Type B pancreatic cell (in vitro differentiated cells): ENCODE results near the gene ARHGAP4. TPM values are rescaled to one million over a fixed set of nuclear protein-coding genes. Genes with fewer than 3 reads are reported as not detected.

Experiments used
- DNase-seq: peaks from one replicate; pipeline ENCODE4 v3.0.0; 2021; ENCODE audit warnings: mixed read lengths; ENCODE audit not compliant: unreplicated experiment; ENCODE audit errors: extremely low spot score
- H3K27ac Mint-ChIP-seq: 2 replicates; pipeline ENCODE4 v1.8.0; 2021; ENCODE audit warnings: mild to moderate bottlenecking, mixed read lengths
- H3K27me3 Mint-ChIP-seq: 2 replicates; pipeline ENCODE4 v1.8.0; 2021; ENCODE audit warnings: mixed read lengths
- H3K36me3 Mint-ChIP-seq: 2 replicates; pipeline ENCODE4 v1.8.0; 2021; ENCODE audit warnings: mixed read lengths
- H3K4me1 Mint-ChIP-seq: one replicate; pipeline ENCODE4 v1.8.0; 2021; ENCODE audit warnings: mixed read lengths; ENCODE audit not compliant: unreplicated experiment
- H3K4me3 Mint-ChIP-seq: 2 replicates; pipeline ENCODE4 v1.8.0; 2021; ENCODE audit warnings: mild to moderate bottlenecking, mixed read lengths
- H3K9me3 Mint-ChIP-seq: 2 replicates; pipeline ENCODE4 v1.8.0; 2021; ENCODE audit warnings: mixed read lengths
- total RNA-seq: library from RNA; stranded (reverse); gene quantifications from 2 replicates; pipeline ENCODE4 v1.2.1, GENCODE V29; 2021; ENCODE audit warnings: low replicate concordance
- TF ChIP-seq, protein P1 (sequence below): fragments of 200-600 bp; sonication (generic); conservative IDR thresholded peaks from 2 replicates; pipeline ENCODE4 v1.5.0; 2021; ENCODE audit warnings: antibody characterized with exemption, mild to moderate bottlenecking

The ARHGAP4 gene
- total RNA-seq, 1 donor from 2014 or later = 8.8 TPM

DNA sequence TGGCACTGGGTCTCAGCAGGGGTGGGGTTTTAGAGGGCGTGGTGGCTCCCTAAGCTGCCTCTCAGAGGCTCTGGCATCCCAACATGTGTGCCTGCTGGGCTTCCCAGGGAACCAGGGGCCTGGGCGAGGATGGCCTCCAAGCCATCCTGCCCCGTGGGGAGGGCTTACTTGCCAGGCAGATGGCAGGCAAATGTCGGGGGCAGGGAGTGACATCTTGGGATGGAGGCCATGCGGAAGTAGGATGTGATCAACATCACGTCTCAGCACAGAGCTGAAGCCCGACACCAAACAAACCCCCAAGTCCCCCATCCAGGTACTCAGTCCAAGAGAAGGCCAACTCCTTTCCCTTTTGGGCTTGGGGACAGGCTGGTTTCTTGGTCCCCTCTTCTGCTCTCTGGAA lies 44.8 kb downstream of the ARHGAP4 start:
- peaks cover 5% of the 10 kb centered on the region for H3K4me1 Mint-ChIP-seq
- no peak overlapping the region for H3K4me3 Mint-ChIP-seq
- H3K27me3 Mint-ChIP-seq = peaks cover 31% of the 10 kb centered on the region
- TF ChIP-seq, protein P1, sequence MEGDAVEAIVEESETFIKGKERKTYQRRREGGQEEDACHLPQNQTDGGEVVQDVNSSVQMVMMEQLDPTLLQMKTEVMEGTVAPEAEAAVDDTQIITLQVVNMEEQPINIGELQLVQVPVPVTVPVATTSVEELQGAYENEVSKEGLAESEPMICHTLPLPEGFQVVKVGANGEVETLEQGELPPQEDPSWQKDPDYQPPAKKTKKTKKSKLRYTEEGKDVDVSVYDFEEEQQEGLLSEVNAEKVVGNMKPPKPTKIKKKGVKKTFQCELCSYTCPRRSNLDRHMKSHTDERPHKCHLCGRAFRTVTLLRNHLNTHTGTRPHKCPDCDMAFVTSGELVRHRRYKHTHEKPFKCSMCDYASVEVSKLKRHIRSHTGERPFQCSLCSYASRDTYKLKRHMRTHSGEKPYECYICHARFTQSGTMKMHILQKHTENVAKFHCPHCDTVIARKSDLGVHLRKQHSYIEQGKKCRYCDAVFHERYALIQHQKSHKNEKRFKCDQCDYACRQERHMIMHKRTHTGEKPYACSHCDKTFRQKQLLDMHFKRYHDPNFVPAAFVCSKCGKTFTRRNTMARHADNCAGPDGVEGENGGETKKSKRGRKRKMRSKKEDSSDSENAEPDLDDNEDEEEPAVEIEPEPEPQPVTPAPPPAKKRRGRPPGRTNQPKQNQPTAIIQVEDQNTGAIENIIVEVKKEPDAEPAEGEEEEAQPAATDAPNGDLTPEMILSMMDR = no peak
- H3K9me3 Mint-ChIP-seq = no peaks in the 10 kb centered on the region
- no peak for DNase-seq
- H3K36me3 Mint-ChIP-seq = no peaks in the 10 kb centered on the region
- no peak overlapping the region for H3K27ac Mint-ChIP-seq

DNA sequence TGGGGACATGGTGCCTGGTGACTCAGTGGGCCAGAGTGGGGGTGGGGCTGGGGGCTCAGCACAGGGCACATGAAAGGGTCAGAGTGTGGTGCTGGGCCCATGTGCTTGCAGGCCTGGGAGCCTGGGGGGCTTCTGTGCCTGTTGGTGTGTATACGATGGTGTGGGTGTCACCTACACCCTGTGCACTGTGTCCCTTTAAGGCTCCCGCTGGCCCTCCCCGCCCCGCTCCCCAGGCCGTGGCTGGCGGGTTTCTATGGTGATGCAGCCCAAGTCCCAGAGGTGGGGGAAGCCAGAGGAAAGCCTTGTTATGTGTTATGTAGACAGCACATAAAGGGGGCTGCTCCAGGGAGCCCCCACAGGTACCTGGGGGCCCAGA lies 45.6 kb downstream of the ARHGAP4 start:
- TF ChIP-seq, protein P1 = no peak
- no peaks in the 10 kb centered on the region for H3K9me3 Mint-ChIP-seq
- no peak overlapping the region for H3K27ac Mint-ChIP-seq
- H3K36me3 Mint-ChIP-seq = no peaks in the 10 kb centered on the region
- H3K4me3 Mint-ChIP-seq = no peak overlapping the region
- H3K4me1 Mint-ChIP-seq = peaks cover 5% of the 10 kb centered on the region
- DNase-seq = no peak
- peaks cover 34% of the 10 kb centered on the region for H3K27me3 Mint-ChIP-seq

DNA sequence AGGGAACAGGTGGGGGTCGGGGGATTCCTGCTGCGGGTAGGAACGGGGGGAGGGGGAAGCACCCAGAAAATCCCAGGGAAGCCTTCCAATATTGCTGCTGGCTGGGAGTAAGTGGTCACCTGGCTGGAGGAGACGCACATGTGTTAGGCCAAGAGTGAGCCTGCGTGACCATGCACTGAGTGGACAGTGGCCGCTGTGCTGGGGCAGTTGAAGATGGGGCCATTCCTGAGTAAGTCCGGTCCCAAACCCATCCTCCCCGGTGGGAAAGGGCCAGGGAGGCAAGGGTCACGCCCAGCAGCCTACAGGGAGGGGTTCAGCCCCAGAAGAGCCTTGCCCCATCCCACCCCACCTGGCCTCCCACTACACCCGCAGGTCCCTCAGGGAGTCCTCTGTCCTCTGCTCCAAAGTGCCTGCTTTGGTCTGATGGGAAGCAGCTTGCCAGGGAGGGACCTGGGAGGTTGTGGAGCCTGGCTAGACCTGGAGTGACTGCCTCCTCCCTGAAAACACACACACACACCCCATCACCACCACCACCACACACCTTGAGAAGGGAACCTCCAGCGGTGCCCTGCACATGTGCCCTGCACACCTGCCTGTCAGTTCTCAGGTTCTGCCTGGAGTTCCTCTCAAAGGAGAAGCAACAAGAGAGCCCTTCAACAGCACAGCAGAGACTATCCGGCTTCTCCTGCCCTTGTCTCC lies 46.2 kb downstream of the ARHGAP4 start:
- H3K4me3 Mint-ChIP-seq = no peak overlapping the region
- DNase-seq = no peak
- H3K36me3 Mint-ChIP-seq = no peaks in the 10 kb centered on the region
- TF ChIP-seq, protein P1 = no peak
- no peaks in the 10 kb centered on the region for H3K9me3 Mint-ChIP-seq
- peaks cover 32% of the 10 kb centered on the region for H3K27me3 Mint-ChIP-seq
- no peak overlapping the region for H3K27ac Mint-ChIP-seq
- H3K4me1 Mint-ChIP-seq = peaks cover 5% of the 10 kb centered on the region

DNA sequence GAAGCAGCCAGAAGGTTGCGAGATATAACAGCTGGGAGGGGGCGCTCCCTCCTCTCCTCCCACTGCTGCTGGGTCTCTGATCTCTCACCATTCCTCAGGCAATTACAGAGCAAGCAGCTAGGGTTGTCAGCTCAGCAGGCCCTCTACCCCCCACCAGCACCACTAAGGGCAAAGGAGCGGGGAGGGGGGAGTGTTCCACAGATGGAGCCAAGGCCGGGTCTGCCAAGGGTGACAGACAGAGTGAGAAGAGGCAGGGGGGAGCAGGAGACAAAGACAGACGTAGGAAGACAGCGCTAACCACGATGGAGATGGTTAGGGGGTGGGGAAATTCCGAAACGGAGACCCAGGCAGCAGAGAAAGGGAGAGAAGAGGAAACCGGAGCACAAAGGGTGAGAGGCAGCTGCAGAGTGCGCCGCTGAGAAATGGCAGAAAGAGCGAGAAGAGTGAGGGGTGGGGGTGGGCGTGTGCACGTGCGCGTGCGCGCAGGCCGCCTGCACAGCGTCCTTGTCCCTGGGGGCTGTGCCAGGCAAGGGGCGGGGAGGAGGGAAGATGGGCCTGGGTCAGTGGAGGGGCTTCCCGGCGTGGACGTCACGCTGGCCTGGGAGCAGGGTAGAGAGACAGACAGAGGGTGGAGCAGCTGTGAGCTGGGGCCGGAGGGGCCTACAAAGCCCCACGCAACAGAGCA lies 47.0 kb downstream of the ARHGAP4 start:
- H3K9me3 Mint-ChIP-seq = no peaks in the 10 kb centered on the region
- TF ChIP-seq, protein P1 = no peak
- H3K36me3 Mint-ChIP-seq = no peaks in the 10 kb centered on the region
- peak overlapping the region; percentile 44 for H3K4me3 Mint-ChIP-seq
- peaks cover 5% of the 10 kb centered on the region for H3K4me1 Mint-ChIP-seq
- DNase-seq = no peak
- no peak overlapping the region for H3K27ac Mint-ChIP-seq
- H3K27me3 Mint-ChIP-seq = peaks cover 29% of the 10 kb centered on the region

DNA sequence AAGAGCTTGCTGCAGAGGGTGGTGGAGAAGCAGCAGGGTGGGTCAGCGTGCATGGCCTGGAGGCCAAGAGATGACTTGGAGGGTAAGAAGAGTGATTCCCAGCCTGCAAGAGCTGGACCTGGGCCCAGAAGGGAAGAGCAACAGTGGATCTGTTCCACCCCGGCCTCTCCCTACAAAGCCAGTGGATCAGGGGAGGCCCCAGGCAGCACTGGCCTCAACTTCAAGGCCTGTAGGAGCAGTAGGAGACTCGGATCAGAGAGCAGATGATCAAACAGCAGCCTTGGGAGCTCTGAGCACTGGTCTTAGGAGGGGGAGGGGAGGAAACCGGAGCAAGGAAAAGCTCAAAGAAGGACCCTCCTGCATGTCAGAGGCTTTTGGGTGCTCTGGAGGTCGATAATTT lies 47.7 kb downstream of the ARHGAP4 start:
- no peaks in the 10 kb centered on the region for H3K36me3 Mint-ChIP-seq
- H3K4me3 Mint-ChIP-seq = no peak overlapping the region
- no peak overlapping the region for H3K27ac Mint-ChIP-seq
- TF ChIP-seq, protein P1 = no peak
- H3K27me3 Mint-ChIP-seq = peaks cover 23% of the 10 kb centered on the region
- H3K4me1 Mint-ChIP-seq = peaks cover 5% of the 10 kb centered on the region
- H3K9me3 Mint-ChIP-seq = no peaks in the 10 kb centered on the region
- DNase-seq = no peak
